ENCODE data around the gene DOK7.

DNA sequence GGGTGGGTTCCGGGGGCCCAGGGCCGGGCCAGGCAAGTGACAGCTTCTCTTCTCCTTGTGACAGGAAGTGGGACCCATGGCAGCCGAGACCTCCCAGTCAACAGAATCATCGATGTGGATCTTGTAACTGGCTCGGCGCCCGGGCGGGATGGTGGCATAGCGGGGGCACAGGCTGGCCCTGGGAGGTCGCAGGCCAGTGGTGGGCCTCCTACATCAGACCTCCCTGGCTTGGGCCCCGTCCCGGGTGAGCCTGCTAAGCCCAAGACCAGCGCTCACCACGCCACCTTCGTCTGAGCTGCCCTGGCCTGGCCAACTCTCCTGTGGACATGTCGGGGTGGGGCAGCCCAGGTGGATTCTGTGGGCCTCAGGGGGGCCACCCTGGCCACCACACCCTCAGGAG, 23.7 kb upstream of the DOK7 start:
- TF ChIP-seq POLR2AphosphoS5 (IDR thresholded peaks at IDR 0.05; ENCODE audit: borderline replicate concordance, low read depth, low read length) (no peak), EZH2 (IDR thresholded peaks at IDR 0.05) (no peak)
